ENCODE data around the gene ZNF335.

Gene ZNF335

DNA sequence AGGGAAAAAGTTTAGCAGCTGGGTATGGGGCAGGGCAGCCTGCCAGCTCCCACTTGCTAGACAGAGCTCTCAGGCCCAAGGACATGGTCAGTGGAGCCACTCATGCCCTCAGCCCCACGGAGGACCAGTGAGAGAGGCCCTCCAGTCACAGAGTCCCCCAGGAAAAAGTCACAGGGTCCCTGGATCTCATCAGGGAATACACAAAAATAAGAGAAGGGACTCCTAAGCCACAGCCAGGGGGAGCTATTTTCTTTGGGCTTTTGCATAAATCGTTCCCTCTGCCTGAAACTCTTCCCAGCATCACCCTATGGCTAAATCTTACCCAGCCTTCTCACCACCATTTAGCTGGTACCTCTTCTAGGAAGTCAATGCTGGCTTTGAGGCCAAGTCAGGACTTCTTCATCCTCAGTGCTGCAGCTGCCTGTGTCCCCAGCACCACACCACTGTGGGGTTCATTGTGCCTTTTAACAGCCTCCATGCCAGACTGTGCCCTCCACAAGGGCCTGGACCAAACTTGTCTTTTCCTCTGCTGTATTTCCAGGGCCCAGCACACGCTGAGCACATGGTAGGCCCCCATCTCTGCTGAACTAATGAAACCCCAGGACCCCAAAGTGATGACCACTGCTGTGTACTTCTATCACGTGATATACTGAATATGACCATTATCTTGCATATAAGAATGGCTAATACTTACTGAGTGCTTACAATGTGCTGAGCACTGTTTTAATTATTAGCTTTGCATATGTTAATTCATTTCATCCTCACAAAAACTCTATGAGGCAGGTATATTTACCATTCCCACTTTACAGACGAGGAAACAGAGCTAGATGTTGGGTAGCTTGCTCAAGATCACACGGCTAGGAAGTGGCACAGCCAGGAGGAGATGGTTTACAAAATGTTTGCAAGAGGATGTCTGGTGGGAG is 2.0 kb downstream of the ZNF335 start:
- DNase-seq (ENCODE audit: low read depth): peak; percentile 70
- peak overlapping the region; percentile 99 for H3K4me3 ChIP-seq (ENCODE audit: low read length)
- TF ChIP-seq CTCF (conservative IDR thresholded peaks at IDR 0.05; ENCODE audit: low read length): peak; percentile 74

DNA sequence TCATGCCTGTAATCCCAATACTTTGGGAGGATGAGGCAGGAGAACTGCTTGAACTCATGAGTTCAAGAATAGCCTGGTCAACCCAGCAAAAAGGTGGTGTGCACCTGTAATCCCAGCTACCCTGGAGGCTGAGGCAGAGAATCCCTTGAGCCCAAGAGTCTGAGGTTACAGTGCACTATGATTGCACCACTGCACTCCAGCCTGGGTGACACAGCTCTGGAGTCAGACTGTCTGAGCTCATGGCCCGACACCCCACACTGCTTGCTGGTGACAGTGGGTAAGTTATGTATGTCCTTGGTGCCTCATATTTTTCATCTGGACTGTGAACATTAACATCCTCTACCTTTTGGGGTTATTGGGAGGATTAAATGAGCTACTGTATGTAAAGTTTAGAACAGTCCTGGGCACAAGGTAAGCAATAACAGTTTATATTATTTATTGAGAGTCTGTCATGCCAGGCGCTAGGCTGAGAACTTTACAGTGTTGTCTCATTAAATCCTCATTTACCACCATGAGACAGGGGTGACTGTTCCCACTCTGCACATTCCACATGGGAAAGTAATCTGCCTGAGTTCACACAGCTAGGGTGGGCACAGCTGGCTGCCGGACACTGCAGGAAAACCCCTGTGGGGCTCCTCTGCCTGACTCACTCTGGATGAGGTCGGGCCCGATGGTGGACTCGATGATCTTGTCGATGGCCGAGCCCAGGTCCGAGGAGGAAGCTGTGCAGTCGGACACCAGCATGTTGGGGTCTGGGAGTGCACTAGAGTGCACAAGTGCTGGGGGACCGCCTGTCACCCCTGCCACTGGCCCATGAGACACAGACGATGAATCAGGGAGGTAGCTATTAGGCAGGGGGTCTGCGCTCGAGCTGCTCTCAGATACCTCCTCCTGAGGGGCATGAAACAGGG is 2.9 kb downstream of the ZNF335 start:
- DNase-seq (ENCODE audit: low read depth): peak; percentile 50
- H3K4me3 ChIP-seq (ENCODE audit: low read length): peak overlapping the region; percentile 99; the same call in 1 of the 2 replicates

GRCh38 chr20:45968081-45968671 is 3.8 kb downstream of the ZNF335 start:
- no peak overlapping the region for H3K4me3 ChIP-seq (ENCODE audit: low read length)
- no peak for DNase-seq (ENCODE audit: low read depth)
- TF ChIP-seq CTCF (conservative IDR thresholded peaks at IDR 0.05; ENCODE audit: low read length): no peak

More for the DNA sequence above, 2.9 kb downstream of the ZNF335 start:
- no peak for TF ChIP-seq CTCF (conservative IDR thresholded peaks at IDR 0.05; ENCODE audit: low read length)

DNA sequence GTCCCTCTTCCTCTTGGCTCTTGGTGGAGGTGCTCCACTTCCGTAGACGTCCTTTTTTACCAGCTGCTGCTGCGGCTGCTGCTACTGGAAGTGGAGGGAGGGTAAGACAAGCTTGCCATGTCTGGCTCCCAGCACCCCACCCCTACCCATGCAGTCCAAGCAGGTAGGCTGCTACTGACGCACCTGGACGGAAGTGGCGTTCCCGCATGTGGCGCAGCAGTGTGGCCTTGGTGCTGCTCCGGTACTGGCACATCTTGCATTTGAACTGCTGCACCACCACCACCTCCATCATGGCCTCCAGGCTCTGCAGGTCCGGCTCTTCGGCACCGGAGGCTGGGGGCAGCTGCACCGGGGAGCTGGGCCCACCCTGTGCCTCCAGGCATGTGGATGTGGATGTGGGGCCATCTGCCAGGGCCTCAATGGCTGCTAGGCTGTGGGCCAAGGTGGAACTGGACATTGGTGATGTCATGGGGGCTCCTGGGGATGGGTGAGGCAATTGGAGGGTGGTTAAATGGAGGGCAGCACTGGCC is 4.4 kb downstream of the ZNF335 start:
- TF ChIP-seq CTCF (conservative IDR thresholded peaks at IDR 0.05; ENCODE audit: low read length): no peak
- H3K4me3 ChIP-seq (ENCODE audit: low read length): no peak overlapping the region
- DNase-seq (ENCODE audit: low read depth): no peak

DNA sequence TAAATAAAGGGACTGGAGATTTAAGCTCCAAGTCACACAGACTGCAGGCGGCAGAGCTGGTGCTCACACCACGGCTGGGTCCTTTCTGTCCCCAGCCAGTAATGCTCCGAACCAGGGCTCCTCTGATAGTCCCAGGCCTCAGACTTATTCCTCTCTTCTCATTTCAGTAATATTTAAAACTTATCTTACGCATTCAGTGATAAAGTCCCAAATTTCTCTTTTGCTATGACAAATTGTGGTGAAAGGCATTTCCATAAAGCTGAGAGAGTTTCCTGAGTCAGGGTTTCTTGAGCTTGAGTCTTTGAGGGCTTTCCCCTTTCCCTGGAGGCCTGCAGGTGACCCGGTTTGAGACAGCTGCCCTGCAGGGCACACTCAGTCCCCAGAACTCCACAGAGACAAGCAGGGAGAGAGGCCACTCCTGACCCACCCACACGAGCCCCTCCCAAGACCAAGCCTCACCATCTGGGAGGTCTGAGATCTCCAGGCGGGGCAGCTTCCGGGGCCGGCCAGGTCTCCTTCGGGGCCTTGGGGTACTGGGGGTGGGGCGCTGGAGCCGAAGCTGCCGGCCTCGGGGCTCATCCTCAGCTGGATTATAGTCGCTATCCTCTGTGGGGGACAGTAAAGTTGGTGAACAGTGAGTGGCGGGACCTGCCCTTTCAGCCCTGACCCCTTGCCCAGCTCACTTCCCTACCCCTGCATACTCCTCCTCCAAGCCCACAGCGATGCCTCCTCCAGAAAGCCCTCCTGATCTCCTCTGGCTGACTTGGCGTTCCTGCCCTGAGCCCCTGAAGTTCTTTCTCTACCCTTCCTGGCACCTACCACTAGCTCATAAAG is 6.6 kb downstream of the ZNF335 start:
- no peak for DNase-seq (ENCODE audit: low read depth)
- no peak for TF ChIP-seq CTCF (conservative IDR thresholded peaks at IDR 0.05; ENCODE audit: low read length)
- H3K4me3 ChIP-seq (ENCODE audit: low read length): no peak overlapping the region

DNA sequence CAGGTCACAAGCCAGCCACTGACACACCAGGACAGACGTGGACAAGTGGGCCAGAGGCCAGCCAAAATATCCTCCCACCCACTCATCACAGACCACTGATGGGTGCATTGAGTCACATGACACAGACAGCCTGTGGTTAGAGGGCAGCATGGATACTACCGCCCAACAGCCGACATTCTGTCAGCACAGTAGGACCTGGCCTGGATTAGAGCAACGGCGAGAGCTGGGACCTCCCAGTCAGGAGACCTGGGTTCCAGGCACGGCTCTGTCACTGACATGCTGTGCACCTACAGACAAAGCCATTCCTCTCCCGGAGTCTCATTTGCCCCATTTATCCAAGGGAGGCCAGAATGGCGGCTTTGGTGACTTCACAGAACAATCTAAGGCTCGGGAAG is 8.0 kb downstream of the ZNF335 start:
- no peak for TF ChIP-seq CTCF (conservative IDR thresholded peaks at IDR 0.05; ENCODE audit: low read length)
- H3K4me3 ChIP-seq (ENCODE audit: low read length): no peak overlapping the region
- no peak for DNase-seq (ENCODE audit: low read depth)
